Lung (tissue), 12 donors: ENCODE data around the gene ALAD. TPM values are rescaled to one million over a fixed set of nuclear protein-coding genes. Genes with fewer than 3 reads are reported as not detected.

Experiments used
- ATAC-seq: fragments of 200-7000 bp; cut with Tn5 transposase; one replicate; pipeline ENCODE4 v1.9.1; 2020; ENCODE audit warnings: moderate number of reproducible peaks; ENCODE audit not compliant: insufficient read depth, low FRiP score
- DNase-seq, 3 donors: peaks; one replicate each; pipeline ENCODE4 v3.0.0-alpha.2; 2013 to 2017
- H3K27ac ChIP-seq, 2 donors: one replicate each; pipeline ENCODE4 v1.5.1; 2013; ENCODE audit warnings: mild to moderate bottlenecking in 2 of 2, moderate library complexity in 2 of 2, control low read depth in 1 of 2, inconsistent platforms in 1 of 2, low read depth in 1 of 2, low read length in 1 of 2
- H3K27me3 ChIP-seq, 3 donors: one replicate each; pipeline ENCODE4 v1.5.1; 2013; ENCODE audit warnings: low read length in 2 of 3; ENCODE audit not compliant: control insufficient read depth in 3 of 3, insufficient read depth in 3 of 3
- H3K36me3 ChIP-seq, 4 donors: one replicate each; pipeline ENCODE4 v1.5.1; 2013; ENCODE audit warnings: low read length in 4 of 4, mild to moderate bottlenecking in 1 of 4, moderate library complexity in 1 of 4; ENCODE audit not compliant: control insufficient read depth in 4 of 4, insufficient read depth in 4 of 4
- H3K4me1 ChIP-seq, 5 donors: one replicate each; pipeline ENCODE4 v1.5.1; 2013; ENCODE audit warnings: low read length in 5 of 5, mild to moderate bottlenecking in 2 of 5, moderate library complexity in 1 of 5; ENCODE audit not compliant: control insufficient read depth in 5 of 5, insufficient read depth in 5 of 5
- H3K4me3 ChIP-seq: one replicate; pipeline ENCODE4 v1.5.1; 2013; ENCODE audit warnings: mild to moderate bottlenecking, control low read depth, moderate library complexity
- H3K9ac ChIP-seq, 2 donors: one replicate each; pipeline ENCODE4 v1.5.1; 2013; ENCODE audit warnings: low read length in 2 of 2, control low read depth in 1 of 2; ENCODE audit not compliant: insufficient read depth in 1 of 2
- H3K9me3 ChIP-seq, 4 donors: one replicate each; pipeline ENCODE4 v1.5.1; 2013; ENCODE audit warnings: low read length in 3 of 4, mild to moderate bottlenecking in 1 of 4, moderate library complexity in 1 of 4; ENCODE audit not compliant: control insufficient read depth in 4 of 4, insufficient read depth in 3 of 4
- WGBS, 2 donors: extraction: QIAGEN DNeasy Blood & Tissue Kit; methylation state at CpG; one replicate each; pipeline ENCODE4 v1.1.7; 2013; 5-methylcytosine and 5-hydroxymethylcytosine counted together
- polyA plus RNA-seq, 2 donors: library from polyadenylated mRNA; stranded (reverse); fragments of 200-250 nt; gene quantifications; one replicate each; pipeline ENCODE4 v1.2.1, GENCODE V29; 2013
- total RNA-seq, 2 donors: library from RNA; depleted of rRNA in 1 of 2; stranded (reverse); fragments of >200 nt in 1 of 2; gene quantifications; one replicate each; pipeline ENCODE4 v1.2.1, GENCODE V29; 2014 to 2021
- TF ChIP-seq, protein P1 (sequence below): IDR thresholded peaks from 2 replicates; pipeline ENCODE4 v1.5.1; 2012; ENCODE audit warnings: mild to moderate bottlenecking; ENCODE audit errors: control extremely low read depth, extremely low read depth
- donor health status: control.
- donor health status: control.
- donor health status: Bipolar disorder and iron deficiency.
- donor health status: healthy.
- donor health status: DM: yes; HTN: yes; CAD: no.

ALAD gene
- total and polyA plus RNA-seq, 4 donors = 22.5 to 41.3 (median 28.6) TPM

DNA sequence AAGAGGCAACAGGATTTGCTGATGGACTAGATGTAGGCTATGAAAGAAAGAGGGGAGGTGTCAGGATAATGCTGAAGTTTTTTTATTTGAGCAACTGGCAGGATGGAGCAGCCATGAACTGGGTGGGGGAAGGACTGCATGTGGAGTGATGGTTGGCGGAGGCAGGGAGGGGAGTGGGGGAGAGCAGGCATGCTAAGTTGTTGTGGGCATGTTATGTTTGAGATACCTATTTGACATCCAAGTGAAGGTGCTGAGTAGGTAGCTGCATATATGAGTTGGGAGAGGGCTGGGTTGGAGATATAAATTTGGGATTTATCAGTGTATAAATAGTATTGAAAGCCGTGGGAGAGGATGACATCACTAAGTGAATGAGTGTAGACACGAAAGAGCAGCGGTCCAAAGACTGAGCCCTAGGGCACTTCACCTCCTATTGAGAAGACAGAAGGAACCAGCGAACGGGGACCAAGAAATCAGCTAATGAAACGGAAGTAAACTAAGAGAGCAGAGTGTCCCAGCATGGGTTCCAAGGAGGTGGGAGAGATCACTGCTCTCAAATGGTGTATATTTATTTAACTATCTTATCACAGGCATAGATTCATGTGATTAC, 44.3 kb downstream of the ALAD start:
- H3K4me1 ChIP-seq = no peaks in the 10 kb centered on the region
- no peaks in the 10 kb centered on the region for H3K36me3 ChIP-seq
- 71 to 81% methylated on average over 7 of the region's 7 CpGs for WGBS, 2 donors
- peaks cover 0 to 14% (median 13%) of the 10 kb centered on the region in 3 donors for H3K27me3 ChIP-seq
- no peak for DNase-seq
- TF ChIP-seq, protein P1, sequence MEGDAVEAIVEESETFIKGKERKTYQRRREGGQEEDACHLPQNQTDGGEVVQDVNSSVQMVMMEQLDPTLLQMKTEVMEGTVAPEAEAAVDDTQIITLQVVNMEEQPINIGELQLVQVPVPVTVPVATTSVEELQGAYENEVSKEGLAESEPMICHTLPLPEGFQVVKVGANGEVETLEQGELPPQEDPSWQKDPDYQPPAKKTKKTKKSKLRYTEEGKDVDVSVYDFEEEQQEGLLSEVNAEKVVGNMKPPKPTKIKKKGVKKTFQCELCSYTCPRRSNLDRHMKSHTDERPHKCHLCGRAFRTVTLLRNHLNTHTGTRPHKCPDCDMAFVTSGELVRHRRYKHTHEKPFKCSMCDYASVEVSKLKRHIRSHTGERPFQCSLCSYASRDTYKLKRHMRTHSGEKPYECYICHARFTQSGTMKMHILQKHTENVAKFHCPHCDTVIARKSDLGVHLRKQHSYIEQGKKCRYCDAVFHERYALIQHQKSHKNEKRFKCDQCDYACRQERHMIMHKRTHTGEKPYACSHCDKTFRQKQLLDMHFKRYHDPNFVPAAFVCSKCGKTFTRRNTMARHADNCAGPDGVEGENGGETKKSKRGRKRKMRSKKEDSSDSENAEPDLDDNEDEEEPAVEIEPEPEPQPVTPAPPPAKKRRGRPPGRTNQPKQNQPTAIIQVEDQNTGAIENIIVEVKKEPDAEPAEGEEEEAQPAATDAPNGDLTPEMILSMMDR = no peak
- no peak overlapping the region for H3K27ac ChIP-seq
- H3K9ac ChIP-seq = no peak overlapping the region
- H3K9me3 ChIP-seq = no peaks in the 10 kb centered on the region
- no peak for ATAC-seq
- H3K4me3 ChIP-seq = no peak overlapping the region

- no peak for DNase-seq
- Histone ChIP-seq H3K27ac (no peak overlapping the region), H3K9me3 (no peaks in the 10 kb centered on the region), H3K4me3 (no peak overlapping the region), H3K4me1 (peaks cover 0 to 1% (median 0%) of the 10 kb centered on the region in 5 donors), H3K36me3 (no peaks in the 10 kb centered on the region), H3K27me3 (peaks cover 0 to 28% (median 26%) of the 10 kb centered on the region in 3 donors), H3K9ac (no peak overlapping the region)
- WGBS, 2 donors = 86 to 95% methylated on average over 4 of the region's 4 CpGs
- TF ChIP-seq, protein P1 = no peak
- ATAC-seq = no peak
These were observed 46.0 kb downstream of the ALAD start for GRCh38 chr9:113355040-113355596.

DNA sequence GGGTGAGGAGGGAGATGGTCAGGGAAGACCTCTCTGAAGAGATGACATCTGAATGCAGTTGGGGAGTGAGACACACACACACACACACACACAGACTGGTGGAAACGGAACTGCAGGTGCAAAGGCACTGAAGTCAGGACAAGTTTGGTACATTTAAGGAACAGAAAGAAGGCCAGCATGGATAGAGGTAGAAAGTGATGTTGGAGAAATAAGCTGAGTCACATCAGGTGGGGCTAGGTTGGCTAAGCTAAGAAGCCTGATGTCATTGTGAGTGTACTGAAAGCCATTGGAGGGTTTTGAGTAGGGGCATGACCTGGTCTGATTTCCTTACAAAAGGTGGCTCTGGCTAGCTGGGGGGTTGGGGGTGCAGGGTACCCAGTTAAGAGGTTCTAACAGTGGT, 48.7 kb downstream of the ALAD start:
- no peak overlapping the region for H3K4me3 ChIP-seq
- ATAC-seq (no peak), DNase-seq (no peak)
- H3K27me3 ChIP-seq = peaks cover 0 to 44% (median 37%) of the 10 kb centered on the region in 3 donors
- no peaks in the 10 kb centered on the region for H3K36me3 ChIP-seq
- WGBS, 2 donors = 58 to 77% methylated on average over 1 of the region's 1 CpG
- no peaks in the 10 kb centered on the region for H3K9me3 ChIP-seq
- no peak overlapping the region for H3K27ac ChIP-seq
- no peak overlapping the region for H3K9ac ChIP-seq
- H3K4me1 ChIP-seq = peaks cover 0 to 6% (median 2%) of the 10 kb centered on the region in 5 donors
- TF ChIP-seq, protein P1 = no peak
